HepG2 (cell line): ENCODE data around the gene CHKB. TPM values are rescaled to one million over a fixed set of nuclear protein-coding genes. Genes with fewer than 3 reads are reported as not detected.

Experiments used
- ATF6 ChIP-seq: sonication (generic); formaldehyde crosslinking; conservative IDR thresholded peaks from 2 replicates; pipeline ENCODE4 v1.4.0; 2020; ENCODE audit warnings: missing genetic modification reagents
- CCDC6 ChIP-seq: sonication (generic); formaldehyde crosslinking; IDR thresholded peaks from 2 replicates; pipeline ENCODE4 v1.8.1; 2022; ENCODE audit warnings: mild to moderate bottlenecking, missing genetic modification reagents, moderate library complexity
- CENPBD1 ChIP-seq: sonication (generic); formaldehyde crosslinking; IDR thresholded peaks from 2 replicates; pipeline ENCODE4 v1.8.0; 2022; ENCODE audit warnings: missing genetic modification reagents, low read depth, mild to moderate bottlenecking, borderline replicate concordance
- FOXA3 ChIP-seq: IDR thresholded peaks from 2 replicates; pipeline ENCODE4 v1.6.1; 2016; ENCODE audit warnings: missing genetic modification reagents, missing compliant biosample characterization
- HMGXB4 ChIP-seq, 2 experiments: sonication (generic) in 1 of 2; formaldehyde crosslinking in 1 of 2; IDR thresholded peaks; 2 replicates each; pipeline versions ENCODE4 v1.4.0 to v1.6.1; 2018 to 2020; ENCODE audit warnings: missing genetic modification reagents in 2 of 2, borderline replicate concordance in 1 of 2, low read depth in 1 of 2, mild to moderate bottlenecking in 1 of 2, missing biosample characterization in 1 of 2
- MLXIP ChIP-seq: sonication (generic); formaldehyde crosslinking; IDR thresholded peaks from 2 replicates; pipeline ENCODE4 v1.9.0; 2021; ENCODE audit warnings: missing genetic modification reagents, borderline replicate concordance
- NBN ChIP-seq: fragments of 450-650 bp; conservative IDR thresholded peaks from 2 replicates; pipeline ENCODE4 v1.6.1; 2017
- NFATC3 ChIP-seq: sonication (generic); formaldehyde crosslinking; IDR thresholded peaks from 2 replicates; pipeline ENCODE4 v1.5.1; 2020; ENCODE audit warnings: mild to moderate bottlenecking, missing genetic modification reagents
- PBX2 ChIP-seq: IDR thresholded peaks from 2 replicates; pipeline ENCODE4 v1.6.1; 2016; ENCODE audit warnings: control low read depth
- RNF2 ChIP-seq: fragments of 450-650 bp; conservative IDR thresholded peaks from 2 replicates; pipeline ENCODE4 v1.6.1; 2016; ENCODE audit warnings: low read depth
- SNAPC5 ChIP-seq: sonication (generic); formaldehyde crosslinking; IDR thresholded peaks from 2 replicates; pipeline ENCODE4 v1.8.1; 2023; ENCODE audit warnings: mild to moderate bottlenecking, missing genetic modification reagents, borderline replicate concordance
- SPEN ChIP-seq: sonication (generic); formaldehyde crosslinking; IDR thresholded peaks from 2 replicates; pipeline ENCODE4 v1.5.1; 2020; ENCODE audit warnings: low read depth, mild to moderate bottlenecking, missing genetic modification reagents
- TEAD2 ChIP-seq: sonication (generic); formaldehyde crosslinking; IDR thresholded peaks from 2 replicates; pipeline ENCODE4 v1.9.0; 2021; ENCODE audit warnings: missing genetic modification reagents
- TSC22D2 ChIP-seq: sonication (generic); formaldehyde crosslinking; IDR thresholded peaks from 2 replicates; pipeline ENCODE4 v1.5.1; 2020; ENCODE audit warnings: missing genetic modification reagents, mild to moderate bottlenecking, borderline replicate concordance
- ZC3H13 ChIP-seq: sonication (generic); formaldehyde crosslinking; IDR thresholded peaks from 2 replicates; pipeline ENCODE4 v1.8.1; 2023; ENCODE audit warnings: mild to moderate bottlenecking, missing genetic modification reagents, moderate library complexity
- ZFP36 ChIP-seq: fragments of 150-350 bp; IDR thresholded peaks from 2 replicates; pipeline ENCODE4 v1.6.1; 2018; ENCODE audit warnings: borderline replicate concordance, low read length, low read depth; ENCODE audit not compliant: partially characterized antibody
- ZNF17 ChIP-seq: sonication (generic); formaldehyde crosslinking; IDR thresholded peaks from 2 replicates; pipeline ENCODE4 v1.5.0; 2020; ENCODE audit warnings: mild to moderate bottlenecking, missing genetic modification reagents
- ZNF33A ChIP-seq: sonication (generic); formaldehyde crosslinking; IDR thresholded peaks from 2 replicates; pipeline ENCODE4 v1.5.1; 2020; ENCODE audit warnings: missing genetic modification reagents, mild to moderate bottlenecking, moderate library complexity, borderline replicate concordance
- ZNF572 ChIP-seq: sonication (generic); formaldehyde crosslinking; IDR thresholded peaks from 2 replicates; pipeline ENCODE4 v1.5.1; 2020; ENCODE audit warnings: mild to moderate bottlenecking, missing genetic modification reagents
- polyA plus RNA-seq, 8 experiments: library from polyadenylated mRNA; depleted of rRNA in 3 of 8; stranded (reverse) in 7 of 8; unstranded in 1 of 8; fragments of >200 nt; fragmentation: Illumina TruSeq in 4 of 8; extraction: Trizol in 4 of 8; gene quantifications; 2 replicates each; pipeline versions ENCODE4 v1.2.1 to v1.2.3, GENCODE V29; 2011 to 2016; ENCODE audit warnings: low read depth in 4 of 8, missing spikeins in 1 of 8, mixed read lengths in 1 of 8; ENCODE audit not compliant: insufficient read depth in 1 of 8
- total RNA-seq, 5 experiments: library from RNA; depleted of rRNA; stranded (reverse); fragments of >200 nt; fragmentation: Illumina TruSeq; extraction: Trizol; gene quantifications; 2 replicates each; pipeline ENCODE4 v1.2.3, GENCODE V29; 2016; ENCODE audit warnings: low read depth in 1 of 5

Gene CHKB
- total and polyA plus RNA-seq, 2 of the 13 experiments (the other 11 are each of a cell fraction or from before 2014, with no cell fraction given), result 24.5 to 42.7 TPM

- TF ChIP-seq RNF2, result no peak
- TF ChIP-seq HMGXB4 (CRISPR knock-in tag; IDR thresholded peaks at IDR 0.05; ENCODE audit: borderline replicate concordance in 1 of 2, low read depth in 1 of 2), result no peak
- no peak for TF ChIP-seq CENPBD1 (CRISPR knock-in tag)
- no peak for TF ChIP-seq NBN
- TF ChIP-seq CCDC6 (CRISPR knock-in tag), result no peak
- TF ChIP-seq TSC22D2 (CRISPR knock-in tag), result no peak
- no peak for TF ChIP-seq ZNF33A (CRISPR knock-in tag)
- 0 out of 2 replicates have a peak, but pooled peaks have one; percentile 10 for TF ChIP-seq ZNF572 (CRISPR knock-in tag)
- TF ChIP-seq ATF6, result no peak
- no peak for TF ChIP-seq FOXA3 (CRISPR knock-in tag)
- no peak for TF ChIP-seq ZFP36
- TF ChIP-seq PBX2, result no peak
- no peak for TF ChIP-seq ZNF17 (CRISPR knock-in tag)
- TF ChIP-seq NFATC3 (CRISPR knock-in tag), result no peak
- no peak for TF ChIP-seq SNAPC5 (CRISPR knock-in tag)
- no peak for TF ChIP-seq TEAD2 (CRISPR knock-in tag)
- no peak for TF ChIP-seq ZC3H13 (CRISPR knock-in tag)
- TF ChIP-seq SPEN, result no peak
- TF ChIP-seq MLXIP, result no peak
These were observed 19.1 kb downstream of the CHKB start (continued) for GRCh38 chr22:50563413-50564160.
